Measurements from ENCODE around the gene UNCX.

DNA sequence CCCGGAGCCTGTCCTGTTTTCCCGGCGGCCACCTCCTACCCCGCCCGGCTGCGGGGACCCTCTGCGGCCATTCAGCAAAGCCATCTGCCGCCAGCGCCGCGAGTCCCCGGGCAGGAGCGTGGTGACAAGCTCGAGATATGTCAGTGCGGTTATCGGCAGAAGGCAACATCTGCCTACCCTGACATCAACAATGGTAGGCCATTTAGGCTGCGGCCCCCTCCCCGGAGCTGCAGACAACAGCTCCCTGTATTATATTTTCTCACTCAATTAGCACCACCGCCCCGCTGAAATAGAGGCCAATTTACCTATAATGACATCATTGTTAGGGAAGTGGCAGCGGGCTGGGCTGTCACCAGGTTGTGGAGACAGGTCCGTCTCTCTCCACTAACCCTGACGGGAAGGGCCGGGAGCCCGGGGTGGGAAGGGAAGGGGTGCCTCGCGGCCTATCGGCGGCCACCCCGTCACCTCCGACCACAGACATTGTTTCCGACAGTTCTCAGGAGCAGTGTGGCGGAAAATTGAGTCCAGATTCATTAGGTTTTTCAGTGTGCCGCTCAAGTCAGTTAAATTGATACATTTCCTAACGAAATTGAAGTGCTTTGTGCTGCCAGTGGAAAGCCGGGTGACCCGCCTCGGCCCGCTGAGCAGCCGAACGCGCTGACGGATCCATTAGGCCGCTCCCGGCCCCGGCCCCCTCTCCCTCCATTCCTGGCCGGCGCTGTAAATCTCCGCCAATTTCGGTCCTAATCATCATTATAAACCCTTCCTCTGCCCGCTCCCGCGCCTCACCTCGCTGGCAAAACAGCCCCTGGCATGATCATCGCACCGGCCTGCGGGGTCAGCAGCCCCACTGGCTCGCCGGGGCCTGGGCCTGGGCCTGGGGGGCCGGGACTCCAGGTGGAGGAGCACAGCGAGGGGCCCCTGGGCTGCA lies 43.0 kb downstream of the UNCX start:
- no peak for TF ChIP-seq EZH2 (IDR thresholded peaks at IDR 0.05; ENCODE audit: borderline replicate concordance)
- TF ChIP-seq, protein P1, sequence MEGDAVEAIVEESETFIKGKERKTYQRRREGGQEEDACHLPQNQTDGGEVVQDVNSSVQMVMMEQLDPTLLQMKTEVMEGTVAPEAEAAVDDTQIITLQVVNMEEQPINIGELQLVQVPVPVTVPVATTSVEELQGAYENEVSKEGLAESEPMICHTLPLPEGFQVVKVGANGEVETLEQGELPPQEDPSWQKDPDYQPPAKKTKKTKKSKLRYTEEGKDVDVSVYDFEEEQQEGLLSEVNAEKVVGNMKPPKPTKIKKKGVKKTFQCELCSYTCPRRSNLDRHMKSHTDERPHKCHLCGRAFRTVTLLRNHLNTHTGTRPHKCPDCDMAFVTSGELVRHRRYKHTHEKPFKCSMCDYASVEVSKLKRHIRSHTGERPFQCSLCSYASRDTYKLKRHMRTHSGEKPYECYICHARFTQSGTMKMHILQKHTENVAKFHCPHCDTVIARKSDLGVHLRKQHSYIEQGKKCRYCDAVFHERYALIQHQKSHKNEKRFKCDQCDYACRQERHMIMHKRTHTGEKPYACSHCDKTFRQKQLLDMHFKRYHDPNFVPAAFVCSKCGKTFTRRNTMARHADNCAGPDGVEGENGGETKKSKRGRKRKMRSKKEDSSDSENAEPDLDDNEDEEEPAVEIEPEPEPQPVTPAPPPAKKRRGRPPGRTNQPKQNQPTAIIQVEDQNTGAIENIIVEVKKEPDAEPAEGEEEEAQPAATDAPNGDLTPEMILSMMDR (IDR thresholded peaks at IDR 0.05; ENCODE audit: poor library complexity), result no peak

Data from hepatocyte (in vitro differentiated cells).